GM18907 (cell line): ENCODE measurements around the gene UHRF1.
"Not testable (repeated sequence)": the region's sequence is repeated elsewhere in the genome, so short reads cannot be mapped to it uniquely, and the experiment has no call there.

Experiments
- ATAC-seq: cut with Tn5 transposase; IDR thresholded peaks from one replicate; pipeline ENCODE4 v1.9.1; 2021; ENCODE audit warnings: mild to moderate bottlenecking, moderate library complexity; ENCODE audit not compliant: unreplicated experiment

Gene UHRF1

GRCh38 chr19:4897146-4897545 is 12.2 kb upstream of the UHRF1 start:
- no peak for ATAC-seq

GRCh38 chr19:4900879-4901278 is 8.4 kb upstream of the UHRF1 start:
- not testable (repeated sequence) for ATAC-seq

GRCh38 chr19:4902796-4903195 is 6.5 kb upstream of the UHRF1 start, which contains the start of gene ARRDC5:
Gene ARRDC5 (minus strand): TSS chr19:4902896. CDS start chr19:4902825, 71 bp downstream.
- no peak for ATAC-seq

GRCh38 chr19:4904481-4904880 is 4.8 kb upstream of the UHRF1 start:
- ATAC-seq: no peak

GRCh38 chr19:4906963-4907362 is 2.3 kb upstream of the UHRF1 start:
- ATAC-seq: no peak

GRCh38 chr19:4908360-4908759 is 941 bp upstream of the UHRF1 start:
- ATAC-seq: no peak

GRCh38 chr19:4908781-4909155 is 533 bp upstream of the UHRF1 start:
- ATAC-seq: no peak

GRCh38 chr19:4909897-4910593 is 744 bp downstream of the UHRF1 start:
- peak; percentile 76 for ATAC-seq

GRCh38 chr19:4910594-4911281 is 1.4 kb downstream of the UHRF1 start:
- no peak for ATAC-seq

- no peak for ATAC-seq
Observed at GRCh38 chr19:4911314-4911713, 2.0 kb downstream of the UHRF1 start.

GRCh38 chr19:4911786-4912672 is 2.7 kb downstream of the UHRF1 start:
- ATAC-seq: peak; percentile 31

GRCh38 chr19:4913996-4914735 is 4.9 kb downstream of the UHRF1 start:
- no peak for ATAC-seq

GRCh38 chr19:4914736-4915501 is 5.6 kb downstream of the UHRF1 start:
- no peak for ATAC-seq

- no peak for ATAC-seq
Observed at GRCh38 chr19:4916292-4917082, 7.2 kb downstream of the UHRF1 start.

- no peak for ATAC-seq
Observed at GRCh38 chr19:4922530-4923275, 13.4 kb downstream of the UHRF1 start.

GRCh38 chr19:4923276-4923747 is 14.0 kb downstream of the UHRF1 start:
- ATAC-seq: no peak

GRCh38 chr19:4929186-4929585 is 19.9 kb downstream of the UHRF1 start:
- no peak for ATAC-seq

GRCh38 chr19:4930664-4931063 is 21.4 kb downstream of the UHRF1 start:
- ATAC-seq: no peak
